ENCODE data around the gene ASB6.

DNA sequence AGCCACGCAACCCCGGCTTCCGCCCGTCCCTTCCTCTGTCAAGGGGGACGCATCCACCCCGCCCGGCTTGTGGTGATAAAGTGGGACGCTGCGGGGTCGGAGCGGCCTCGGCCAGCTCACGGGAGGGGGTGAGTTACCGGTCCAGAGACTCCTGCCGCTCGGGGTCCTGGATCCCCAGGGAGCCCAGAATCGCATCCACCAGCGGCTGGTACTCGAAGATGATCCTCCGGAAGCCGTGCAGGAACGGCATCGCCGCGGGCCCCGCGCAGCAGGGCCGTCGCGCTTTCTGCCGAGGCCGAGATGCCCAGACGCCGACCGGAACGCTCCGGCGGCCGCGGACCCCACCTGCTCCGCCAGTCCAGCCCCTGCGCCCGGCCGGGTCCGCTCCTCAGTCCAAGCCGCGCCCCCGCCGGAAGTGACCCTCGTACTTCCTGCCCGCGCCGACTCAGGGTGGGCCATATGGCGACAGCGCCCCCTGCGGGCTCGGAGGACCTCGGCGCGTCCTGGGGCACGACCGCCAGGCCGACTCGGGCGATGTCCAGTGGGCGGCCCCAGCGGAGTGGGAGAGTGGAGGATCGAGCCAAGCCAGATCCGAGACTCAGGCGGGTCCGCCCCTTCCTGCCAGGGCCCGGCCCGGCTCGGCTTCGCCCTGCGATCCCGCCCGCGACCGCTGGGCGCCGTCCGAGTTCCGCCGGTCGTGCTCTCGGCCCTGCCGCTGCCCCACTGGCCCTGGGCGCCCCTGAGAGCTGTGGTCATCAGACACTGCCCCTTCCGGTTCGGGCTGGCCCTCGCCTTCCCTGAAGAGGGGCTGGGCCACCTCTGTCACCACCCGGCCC, at the start of gene ASB6:
- peak; percentile 91 for TF ChIP-seq CTCF (conservative IDR thresholded peaks at IDR 0.05; ENCODE audit: low read depth, low read length)
- no peak for TF ChIP-seq EZH2phosphoT487 (IDR thresholded peaks at IDR 0.05; ENCODE audit: borderline replicate concordance, low read length)
